CD4-positive, CD25-positive, alpha-beta regulatory T cell (primary cell): ENCODE data around the gene IFNAR1. TPM values are rescaled to one million over a fixed set of nuclear protein-coding genes. Genes with fewer than 3 reads are reported as not detected.
A peak's percentile ranks its signal among the peaks of the same experiment; 100 is the strongest.

Experiments
- ATAC-seq, 2 donors: fragments of 150-1000 bp; cut with Tn5 transposase; one replicate each; pipeline ENCODE4 v1.10.0; 2021; ENCODE audit warnings: low read depth in 2 of 2, moderate number of reproducible peaks in 2 of 2, moderate library complexity in 1 of 2
- DNase-seq, 3 donors: peaks; one replicate each; pipeline versions ENCODE4 v3.0.0 to v3.0.0-alpha.2; 2012 to 2022; ENCODE audit warnings: mixed read lengths in 1 of 3
- H3K27ac ChIP-seq: one replicate; pipeline ENCODE4 v1.7.0; 2013; ENCODE audit warnings: mild to moderate bottlenecking, low read length; ENCODE audit not compliant: insufficient read depth, poor library complexity, severe bottlenecking
- H3K27me3 ChIP-seq: one replicate; pipeline ENCODE4 v1.7.0; 2013; ENCODE audit warnings: low read length; ENCODE audit not compliant: control insufficient read depth, insufficient read depth
- H3K36me3 ChIP-seq: one replicate; pipeline ENCODE4 v1.7.0; 2013; ENCODE audit warnings: mild to moderate bottlenecking, low read length, moderate library complexity; ENCODE audit not compliant: control insufficient read depth, insufficient read depth
- H3K4me1 ChIP-seq: 2 replicates; pipeline ENCODE4 v1.7.0; 2013; ENCODE audit warnings: mild to moderate bottlenecking, low read length; ENCODE audit not compliant: insufficient read depth, control insufficient read depth, poor library complexity, severe bottlenecking
- H3K4me3 ChIP-seq: one replicate; pipeline ENCODE4 v1.7.0; 2013; ENCODE audit warnings: low read depth, mild to moderate bottlenecking, low read length, moderate library complexity
- H3K9me3 ChIP-seq, 2 experiments: 1 replicate in 1 of 2; 2 replicates in 1 of 2; pipeline ENCODE4 v1.7.0; 2013; ENCODE audit warnings: low read length in 2 of 2, mild to moderate bottlenecking in 1 of 2, moderate library complexity in 1 of 2; ENCODE audit not compliant: control insufficient read depth in 2 of 2
- H3K27ac Mint-ChIP-seq, 3 donors: one replicate each; pipeline ENCODE4 v1.8.0; 2020 to 2022; ENCODE audit warnings: mild to moderate bottlenecking in 3 of 3, mixed read lengths in 3 of 3, moderate library complexity in 2 of 3
- H3K27me3 Mint-ChIP-seq: one replicate; pipeline ENCODE4 v1.8.0; 2022; ENCODE audit warnings: mild to moderate bottlenecking, mixed read lengths
- H3K36me3 Mint-ChIP-seq: one replicate; pipeline ENCODE4 v1.8.0; 2020; ENCODE audit warnings: mixed read lengths
- H3K4me1 Mint-ChIP-seq, 4 donors: one replicate each; pipeline ENCODE4 v1.8.0; 2020 to 2022; ENCODE audit warnings: mixed read lengths in 4 of 4, mild to moderate bottlenecking in 1 of 4
- H3K4me3 Mint-ChIP-seq, 4 donors: one replicate each; pipeline ENCODE4 v1.8.0; 2020 to 2022; ENCODE audit warnings: mild to moderate bottlenecking in 4 of 4, mixed read lengths in 4 of 4, moderate library complexity in 3 of 4
- H3K9me3 Mint-ChIP-seq, 7 donors: one replicate each; pipeline ENCODE4 v1.8.0; 2020 to 2022; ENCODE audit warnings: mixed read lengths in 7 of 7, mild to moderate bottlenecking in 3 of 7, moderate library complexity in 2 of 7
- polyA plus RNA-seq, 4 donors: library from polyadenylated mRNA; unstranded; fragments of 300-500 nt; fragmentation: Illumina TruSeq; gene quantifications; one replicate each; pipeline ENCODE4 v1.2.3, GENCODE V29; 2021
- total RNA-seq: library from RNA; stranded (reverse); gene quantifications from one replicate; pipeline ENCODE4 v1.2.3, GENCODE V29; 2022

IFNAR1 gene
- 23.9 TPM for total RNA-seq
- polyA plus RNA-seq: 10 to 100 TPM; 61.7 to 93.8 (median 68.4) TPM

- Histone ChIP-seq H3K36me3 (no peaks in the 10 kb centered on the region), H3K9me3 (no peaks in the 10 kb centered on the region), H3K27ac (peak within 1 kb of the TSS; percentile 94), H3K27me3 (no peaks in the 10 kb centered on the region), H3K4me3 (peak within 1 kb of the TSS; percentile 89), H3K4me1 (peaks cover 40% of the 10 kb centered on the region)
- DNase-seq (peak; percentile 98 to 99 (median 98)), ATAC-seq (peak; percentile 87 to 91)
- Mint-ChIP-seq H3K9me3 (peaks cover 0 to 3% (median 0%) of the 10 kb centered on the region in 7 donors), H3K36me3 (no peaks in the 10 kb centered on the region), H3K27me3 (peaks cover 2% of the 10 kb centered on the region), H3K27ac (no peak within 1 kb of the TSS), H3K4me3 (no peak within 1 kb of the TSS), H3K4me1 (peaks cover 0 to 32% (median 25%) of the 10 kb centered on the region in 4 donors)
Observed at GRCh38 chr21:33324291-33325221, at the start of gene IFNAR1. Gene IFNAR1 (plus strand): TSS chr21:33324970. CDS start chr21:33325056, 86 bp downstream.

- Mint-ChIP-seq H3K9me3 (peaks cover 0 to 6% (median 0%) of the 10 kb centered on the region in 7 donors), H3K36me3 (peaks cover 51% of the 10 kb centered on the region), H3K4me1 (peaks cover 8 to 25% (median 20%) of the 10 kb centered on the region in 4 donors), H3K27me3 (no peaks in the 10 kb centered on the region), H3K4me3 (no peak overlapping the region), H3K27ac (no peak overlapping the region)
- DNase-seq (no peak), ATAC-seq (no peak)
- Histone ChIP-seq H3K9me3 (no peaks in the 10 kb centered on the region), H3K27ac (no peak overlapping the region), H3K36me3 (peaks cover 71% of the 10 kb centered on the region), H3K4me1 (no peaks in the 10 kb centered on the region), H3K27me3 (no peaks in the 10 kb centered on the region), H3K4me3 (no peak overlapping the region)
Observed at GRCh38 chr21:33278721-33279120, 46.0 kb upstream of the IFNAR1 start.

- Histone ChIP-seq H3K4me1 (no peaks in the 10 kb centered on the region), H3K4me3 (no peak overlapping the region), H3K9me3 (no peaks in the 10 kb centered on the region), H3K36me3 (peaks cover 76% of the 10 kb centered on the region), H3K27me3 (no peaks in the 10 kb centered on the region), H3K27ac (no peak overlapping the region)
- no peak overlapping the region for H3K4me3 Mint-ChIP-seq
- H3K36me3 Mint-ChIP-seq: peaks cover 51% of the 10 kb centered on the region
- peaks cover 0 to 6% (median 0%) of the 10 kb centered on the region in 7 donors for H3K9me3 Mint-ChIP-seq
- no peaks in the 10 kb centered on the region for H3K27me3 Mint-ChIP-seq
- H3K4me1 Mint-ChIP-seq: peaks cover 6 to 23% (median 18%) of the 10 kb centered on the region in 4 donors
- ATAC-seq: no peak
- H3K27ac Mint-ChIP-seq: no peak overlapping the region
- no peak for DNase-seq
Observed at GRCh38 chr21:33279330-33279820, 45.4 kb upstream of the IFNAR1 start.

GRCh38 chr21:33281096-33281652, 43.6 kb upstream of the IFNAR1 start:
- Histone ChIP-seq H3K4me1 (no peaks in the 10 kb centered on the region), H3K4me3 (no peak overlapping the region), H3K9me3 (no peaks in the 10 kb centered on the region), H3K27ac (no peak overlapping the region), H3K27me3 (no peaks in the 10 kb centered on the region), H3K36me3 (peaks cover 83% of the 10 kb centered on the region)
- no peak for DNase-seq
- H3K27me3 Mint-ChIP-seq: no peaks in the 10 kb centered on the region
- peaks cover 0 to 6% (median 0%) of the 10 kb centered on the region in 7 donors for H3K9me3 Mint-ChIP-seq
- ATAC-seq: no peak
- peaks cover 56% of the 10 kb centered on the region for H3K36me3 Mint-ChIP-seq
- H3K4me3 Mint-ChIP-seq: no peak overlapping the region
- peaks cover 6 to 16% (median 12%) of the 10 kb centered on the region in 4 donors for H3K4me1 Mint-ChIP-seq
- H3K27ac Mint-ChIP-seq: peak overlapping the region in 1 of 3 donors; percentile 32

- no peak overlapping the region for H3K27ac ChIP-seq
- H3K27me3 ChIP-seq: no peaks in the 10 kb centered on the region
- H3K4me1 Mint-ChIP-seq: peaks cover 0 to 10% (median 9%) of the 10 kb centered on the region in 4 donors
- H3K27ac Mint-ChIP-seq: peak overlapping the region; percentile 68 to 78 (median 71)
- H3K9me3 Mint-ChIP-seq: peaks cover 0 to 6% (median 0%) of the 10 kb centered on the region in 7 donors
- H3K4me3 ChIP-seq: no peak overlapping the region
- no peaks in the 10 kb centered on the region for H3K4me1 ChIP-seq
- DNase-seq: no peak
- no peak overlapping the region for H3K4me3 Mint-ChIP-seq
- H3K9me3 ChIP-seq: no peaks in the 10 kb centered on the region
- no peaks in the 10 kb centered on the region for H3K27me3 Mint-ChIP-seq
- peaks cover 90% of the 10 kb centered on the region for H3K36me3 ChIP-seq
- peaks cover 53% of the 10 kb centered on the region for H3K36me3 Mint-ChIP-seq
- ATAC-seq: no peak
Observed at GRCh38 chr21:33283203-33283602, 41.6 kb upstream of the IFNAR1 start.

GRCh38 chr21:33286076-33286475, 38.7 kb upstream of the IFNAR1 start:
- H3K4me1 ChIP-seq: no peaks in the 10 kb centered on the region
- no peak for DNase-seq
- Mint-ChIP-seq H3K4me1 (peaks cover 0 to 9% (median 7%) of the 10 kb centered on the region in 4 donors), H3K36me3 (peaks cover 42% of the 10 kb centered on the region), H3K9me3 (no peaks in the 10 kb centered on the region), H3K4me3 (no peak overlapping the region), H3K27ac (peak overlapping the region in 1 of 3 donors; percentile 2), H3K27me3 (no peaks in the 10 kb centered on the region)
- H3K9me3 ChIP-seq: no peaks in the 10 kb centered on the region
- no peaks in the 10 kb centered on the region for H3K27me3 ChIP-seq
- no peak overlapping the region for H3K27ac ChIP-seq
- H3K4me3 ChIP-seq: no peak overlapping the region
- peaks cover 86% of the 10 kb centered on the region for H3K36me3 ChIP-seq
- ATAC-seq: no peak

- no peaks in the 10 kb centered on the region for H3K27me3 ChIP-seq
- H3K4me1 ChIP-seq: no peaks in the 10 kb centered on the region
- H3K4me3 ChIP-seq: no peak overlapping the region
- H3K27ac Mint-ChIP-seq: peak overlapping the region in 1 of 3 donors; percentile 87
- H3K27me3 Mint-ChIP-seq: no peaks in the 10 kb centered on the region
- peaks cover 42% of the 10 kb centered on the region for H3K36me3 Mint-ChIP-seq
- ATAC-seq (no peak), DNase-seq (no peak)
- no peaks in the 10 kb centered on the region for H3K9me3 Mint-ChIP-seq
- H3K27ac ChIP-seq: no peak overlapping the region
- peaks cover 0 to 9% (median 7%) of the 10 kb centered on the region in 4 donors for H3K4me1 Mint-ChIP-seq
- peaks cover 84% of the 10 kb centered on the region for H3K36me3 ChIP-seq
- no peaks in the 10 kb centered on the region for H3K9me3 ChIP-seq
- peak overlapping the region in 1 of 4 donors; percentile 82 for H3K4me3 Mint-ChIP-seq
Observed at GRCh38 chr21:33286600-33287456, 37.9 kb upstream of the IFNAR1 start.
